Spinal cord (tissue), 10 donors: ENCODE results near the gene MRRF. TPM values are rescaled to one million over a fixed set of nuclear protein-coding genes. Genes with fewer than 3 reads are reported as not detected.
"Not testable (repeated sequence)": the region's sequence is repeated elsewhere in the genome, so short reads cannot be mapped to it uniquely, and the experiment has no call there.

ENCODE experiments used
- DNase-seq, 6 donors: peaks; one replicate each; pipeline versions ENCODE4 v3.0.0 to v3.0.0-alpha.2; 2013 to 2015; ENCODE audit warnings: low spot score in 6 of 6, low read depth in 4 of 6
- H3K27ac ChIP-seq: one replicate; pipeline ENCODE4 v1.5.1; 2013; ENCODE audit warnings: low read depth, low read length, control low read depth
- H3K27me3 ChIP-seq: one replicate; pipeline ENCODE4 v1.6.1; 2013; ENCODE audit warnings: low read length; ENCODE audit not compliant: control insufficient read depth, insufficient read depth
- H3K36me3 ChIP-seq: one replicate; pipeline ENCODE4 v1.6.1; 2013; ENCODE audit warnings: low read length; ENCODE audit not compliant: control insufficient read depth, insufficient read depth
- H3K4me1 ChIP-seq: one replicate; pipeline ENCODE4 v1.6.1; 2013; ENCODE audit warnings: low read length; ENCODE audit not compliant: control insufficient read depth, insufficient read depth
- H3K4me3 ChIP-seq: one replicate; pipeline ENCODE4 v1.5.1; 2013; ENCODE audit warnings: low read depth, low read length, control low read depth
- H3K9me3 ChIP-seq: one replicate; pipeline ENCODE4 v1.6.1; 2013; ENCODE audit warnings: low read length; ENCODE audit not compliant: control insufficient read depth, insufficient read depth
- WGBS: methylation state at CpG from one replicate; pipeline ENCODE4 v1.1.5; 2013; ENCODE audit warnings: missing lambda C conversion rate; ENCODE audit not compliant: insufficient coverage; 5-methylcytosine and 5-hydroxymethylcytosine counted together
- polyA plus RNA-seq, 2 donors: library from polyadenylated mRNA; unstranded; fragments of 120-200 nt; gene quantifications; one replicate each; pipeline ENCODE4 v1.2.1, GENCODE V29; 2013; ENCODE audit not compliant: insufficient read length in 2 of 2
- total RNA-seq, 2 donors: library from RNA; depleted of rRNA in 1 of 2; stranded (reverse); fragments of 120-200 nt in 1 of 2; fragments of >200 nt in 1 of 2; gene quantifications; one replicate each; pipeline versions ENCODE4 v1.2.3 to v1.2.4, GENCODE V29; 2013 to 2014
- donor health status: healthy.

MRRF gene
- total and polyA plus RNA-seq, 4 donors: 23.5 to 31.6 (median 27.8) TPM

GRCh38 chr9:122322553-122322952 lies 57.9 kb downstream of the MRRF start:
- Histone ChIP-seq H3K4me1 (peaks cover 19% of the 10 kb centered on the region), H3K36me3 (peaks cover 9% of the 10 kb centered on the region), H3K27ac (no peak overlapping the region), H3K4me3 (no peak overlapping the region), H3K27me3 (no peaks in the 10 kb centered on the region), H3K9me3 (no peaks in the 10 kb centered on the region)
- DNase-seq: peak in 1 of 6 donors; percentile 45
- 63% methylated on average over 2 of the region's 2 CpGs for whole genome bisulfite sequencing

- WGBS: no CpG with 5 or more reads among the region's 1 CpG
- not testable (repeated sequence) for H3K9me3 ChIP-seq, H3K4me3 ChIP-seq, H3K36me3 ChIP-seq, H3K4me1 ChIP-seq, DNase-seq, H3K27me3 ChIP-seq, H3K27ac ChIP-seq
These were observed 60.0 kb downstream of the MRRF start for GRCh38 chr9:122324665-122325064.

GRCh38 chr9:122325124-122325523 lies 60.4 kb downstream of the MRRF start:
- H3K36me3 ChIP-seq: peaks cover 12% of the 10 kb centered on the region
- DNase-seq: no peak
- no CpG with 5 or more reads among the region's 1 CpG for WGBS
- peaks cover 9% of the 10 kb centered on the region for H3K4me1 ChIP-seq
- no peaks in the 10 kb centered on the region for H3K9me3 ChIP-seq
- no peak overlapping the region for H3K27ac ChIP-seq
- no peak overlapping the region for H3K4me3 ChIP-seq
- no peaks in the 10 kb centered on the region for H3K27me3 ChIP-seq

GRCh38 chr9:122327175-122327574 lies 62.5 kb downstream of the MRRF start:
- no peak for DNase-seq
- no peaks in the 10 kb centered on the region for H3K9me3 ChIP-seq
- no peak overlapping the region for H3K4me3 ChIP-seq
- H3K27ac ChIP-seq: no peak overlapping the region
- WGBS: 100% methylated on average over 1 of the region's 2 CpGs
- H3K27me3 ChIP-seq: no peaks in the 10 kb centered on the region
- peaks cover 14% of the 10 kb centered on the region for H3K36me3 ChIP-seq
- H3K4me1 ChIP-seq: peaks cover 5% of the 10 kb centered on the region

- Histone ChIP-seq H3K27ac (no peak overlapping the region), H3K4me1 (peaks cover 5% of the 10 kb centered on the region), H3K9me3 (no peaks in the 10 kb centered on the region), H3K4me3 (no peak overlapping the region), H3K36me3 (peaks cover 10% of the 10 kb centered on the region), H3K27me3 (no peaks in the 10 kb centered on the region)
- WGBS: 55% methylated on average over 2 of the region's 3 CpGs
- no peak for DNase-seq
These were observed 64.9 kb downstream of the MRRF start for GRCh38 chr9:122329597-122329996.

- H3K27me3 ChIP-seq, H3K27ac ChIP-seq: not testable (repeated sequence)
- WGBS: 92% methylated on average over 5 of the region's 6 CpGs
These were observed 65.8 kb downstream of the MRRF start for GRCh38 chr9:122330466-122330865.

GRCh38 chr9:122331523-122331927 lies 66.8 kb downstream of the MRRF start:
- peaks cover 7% of the 10 kb centered on the region for H3K4me1 ChIP-seq
- no peak for DNase-seq
- H3K27me3 ChIP-seq: no peaks in the 10 kb centered on the region
- H3K36me3 ChIP-seq: peaks cover 5% of the 10 kb centered on the region
- H3K4me3 ChIP-seq: no peak overlapping the region
- 100% methylated on average over 1 of the region's 3 CpGs for WGBS
- H3K27ac ChIP-seq: no peak overlapping the region
- no peaks in the 10 kb centered on the region for H3K9me3 ChIP-seq

More at GRCh38 chr9:122330466-122330865, 65.8 kb downstream of the MRRF start:
- H3K4me1 ChIP-seq, DNase-seq, H3K4me3 ChIP-seq, H3K9me3 ChIP-seq: not testable (repeated sequence)
- peaks cover 10% of the 10 kb centered on the region for H3K36me3 ChIP-seq

GRCh38 chr9:122332083-122332482 lies 67.4 kb downstream of the MRRF start:
- DNase-seq: no peak
- Histone ChIP-seq H3K4me1 (peaks cover 12% of the 10 kb centered on the region), H3K36me3 (peaks cover 5% of the 10 kb centered on the region), H3K4me3 (no peak overlapping the region), H3K9me3 (no peaks in the 10 kb centered on the region), H3K27me3 (no peaks in the 10 kb centered on the region), H3K27ac (no peak overlapping the region)
- 20% methylated on average over 5 of the region's 6 CpGs for WGBS

GRCh38 chr9:122332644-122333043 lies 68.0 kb downstream of the MRRF start:
- no peak overlapping the region for H3K4me3 ChIP-seq
- 82% methylated on average over 3 of the region's 7 CpGs for WGBS
- no peaks in the 10 kb centered on the region for H3K9me3 ChIP-seq
- H3K27me3 ChIP-seq: no peaks in the 10 kb centered on the region
- H3K36me3 ChIP-seq: peaks cover 5% of the 10 kb centered on the region
- H3K4me1 ChIP-seq: peaks cover 18% of the 10 kb centered on the region
- H3K27ac ChIP-seq: no peak overlapping the region
- no peak for DNase-seq

- WGBS: 66% methylated on average over 4 of the region's 10 CpGs
These were observed 68.6 kb downstream of the MRRF start for GRCh38 chr9:122333169-122333808.

More at GRCh38 chr9:122333169-122333808, 68.6 kb downstream of the MRRF start:
- DNase-seq: no peak
- Histone ChIP-seq H3K4me3 (no peak overlapping the region), H3K27me3 (no peaks in the 10 kb centered on the region), H3K9me3 (no peaks in the 10 kb centered on the region), H3K27ac (no peak overlapping the region), H3K36me3 (peaks cover 5% of the 10 kb centered on the region), H3K4me1 (peaks cover 24% of the 10 kb centered on the region)
